GM12864 (cell line): ENCODE results near the gene ARMH1.

ENCODE experiments used
- DNase-seq: peaks from one replicate; pipeline ENCODE4 v3.0.0-alpha.2; 2011; ENCODE audit warnings: low read depth
- H3K4me3 ChIP-seq: 2 replicates; pipeline ENCODE4 v1.5.1; 2011; ENCODE audit warnings: mild to moderate bottlenecking, low read depth, low read length, control low read depth
- CTCF ChIP-seq: IDR thresholded peaks from 2 replicates; pipeline ENCODE4 v1.5.1; 2011; ENCODE audit warnings: low read depth, mild to moderate bottlenecking, moderate library complexity, low read length, control low read depth, inconsistent platforms; ENCODE audit errors: missing control alignments

Gene ARMH1

GRCh38 chr1:44670751-44671640 is 3.5 kb upstream of the ARMH1 start:
- DNase-seq: no peak
- TF ChIP-seq CTCF: no peak
- H3K4me3 ChIP-seq: no peak overlapping the region

GRCh38 chr1:44672254-44672955 is 2.1 kb upstream of the ARMH1 start:
- no peak for TF ChIP-seq CTCF
- no peak overlapping the region for H3K4me3 ChIP-seq
- peak; percentile 19 for DNase-seq

- peak overlapping the region; percentile 83 for H3K4me3 ChIP-seq
- no peak for DNase-seq
- TF ChIP-seq CTCF: no peak
Observed at GRCh38 chr1:44672961-44673674, 1.4 kb upstream of the ARMH1 start.

- peak overlapping the region; percentile 83 for H3K4me3 ChIP-seq
- TF ChIP-seq CTCF: no peak
- no peak for DNase-seq
Observed at GRCh38 chr1:44673675-44674112, 820 bp upstream of the ARMH1 start.

GRCh38 chr1:44675186-44675585 is 672 bp downstream of the ARMH1 start:
- H3K4me3 ChIP-seq: peak overlapping the region; percentile 83
- no peak for DNase-seq
- TF ChIP-seq CTCF: no peak

GRCh38 chr1:44676484-44677200 is 2.1 kb downstream of the ARMH1 start:
- TF ChIP-seq CTCF: no peak
- H3K4me3 ChIP-seq: peak overlapping the region; percentile 29; the same call in 1 of the 2 replicates
- DNase-seq: peak; percentile 60
